A549 (cell line): Measurements from ENCODE around the gene DSTN. TPM values are rescaled to one million over a fixed set of nuclear protein-coding genes. Genes with fewer than 3 reads are reported as not detected.

Source experiments
- ATAC-seq, 2 experiments: fragments of 200-7000 bp in 1 of 2; fragments of >200 bp in 1 of 2; cut with Nextera tagmentation in 1 of 2; cut with Tn5 transposase in 1 of 2; 3 replicates each; pipeline versions ENCODE4 v1.8.0 to v1.9.1; 2018 to 2020; ENCODE audit warnings: mild to moderate bottlenecking in 1 of 2, moderate library complexity in 1 of 2
- CTCF ChIA-PET: fragments of 300-600 bp; sonication (Branson Sonifier 250); formaldehyde crosslinking; extraction: SDS; loops from one replicate; lab custom pipeline; 2021; ENCODE audit warnings: antibody characterized with exemption, inconsistent platforms; lab: Yijun Ruan, JAX
- POLR2A ChIA-PET: fragments of 350-600 bp; formaldehyde crosslinking; extraction: SDS; loops from one replicate; lab custom pipeline; 2021; ENCODE audit warnings: antibody characterized with exemption, inconsistent platforms; lab: Yijun Ruan, JAX
- DNase-seq, 2 experiments: peaks; one replicate each; pipeline versions ENCODE4 v3.0.0 to v3.0.0-alpha.2; 2011 to 2016; ENCODE audit warnings: low read depth in 1 of 2, low spot score in 1 of 2
- FAIRE-seq: peaks from 2 replicates; lab custom pipeline; 2011; peaks lifted over from hg19 to GRCh38; lab: Jason Lieb, UNC
- H3K27ac ChIP-seq, 2 experiments: fragments of >200 bp; sonication (Bioruptor Twin); formaldehyde crosslinking; 3 replicates each; pipeline ENCODE4 v1.5.1; 2016 to 2017
- H3K4me1 ChIP-seq: fragments of >200 bp; sonication (Bioruptor Twin); formaldehyde crosslinking; 3 replicates; pipeline ENCODE4 v1.6.1; 2016
- H3K4me2 ChIP-seq: fragments of >200 bp; sonication (Bioruptor Twin); formaldehyde crosslinking; 3 replicates; pipeline ENCODE4 v1.6.1; 2016
- H3K4me3 ChIP-seq: fragments of >200 bp; sonication (Bioruptor Twin); formaldehyde crosslinking; 3 replicates; pipeline ENCODE4 v1.5.1; 2016
- H3K9me3 ChIP-seq: fragments of >200 bp; sonication (Bioruptor Twin); formaldehyde crosslinking; 3 replicates; pipeline ENCODE4 v1.6.1; 2016
- BCL3 ChIP-seq: fragments of >200 bp; sonication (Bioruptor Twin); formaldehyde crosslinking; IDR thresholded peaks from 3 replicates; pipeline ENCODE4 v1.6.1; 2016
- CTCF ChIP-seq: fragments of >200 bp; sonication (Bioruptor Twin); formaldehyde crosslinking; IDR thresholded peaks from 3 replicates; pipeline ENCODE4 v1.5.1; 2016
- E2F6 ChIP-seq: IDR thresholded peaks from 2 replicates; pipeline ENCODE4 v1.6.1; 2012; ENCODE audit warnings: low read depth, borderline replicate concordance
- EP300 ChIP-seq, 2 experiments: fragments of >200 bp; sonication (Bioruptor Twin); formaldehyde crosslinking; IDR thresholded peaks; 2 replicates in 1 of 2; 3 replicates in 1 of 2; pipeline ENCODE4 v1.6.1; 2016 to 2017
- ESRRA ChIP-seq: fragments of 150-350 bp; IDR thresholded peaks from 2 replicates; pipeline ENCODE4 v1.6.1; 2014; ENCODE audit warnings: mild to moderate bottlenecking, low read length, borderline replicate concordance
- FOSB ChIP-seq: fragments of 250-450 bp; sonication (Bioruptor Pico); IDR thresholded peaks from 2 replicates; pipeline ENCODE4 v1.5.0; 2020; ENCODE audit warnings: mild to moderate bottlenecking, moderate library complexity
- FOXS1 ChIP-seq: fragments of 250-450 bp; sonication (Bioruptor Pico); IDR thresholded peaks from 2 replicates; pipeline ENCODE4 v1.5.0; 2020; ENCODE audit warnings: mild to moderate bottlenecking, moderate library complexity
- HDAC2 ChIP-seq: fragments of 200-600 bp; sonication (generic); IDR thresholded peaks from 2 replicates; pipeline ENCODE4 v1.6.1; 2016
- HOXA7 ChIP-seq: fragments of 250-450 bp; sonication (Bioruptor Pico); IDR thresholded peaks from 2 replicates; pipeline ENCODE4 v1.5.0; 2020; ENCODE audit warnings: mild to moderate bottlenecking, moderate library complexity
- HOXB5 ChIP-seq: fragments of 250-450 bp; sonication (Bioruptor Pico); IDR thresholded peaks from 2 replicates; pipeline ENCODE4 v1.5.0; 2020; ENCODE audit warnings: mild to moderate bottlenecking, moderate library complexity
- JUN ChIP-seq, 2 experiments: fragments of >200 bp; sonication (Bioruptor Twin); formaldehyde crosslinking; IDR thresholded peaks; 2 replicates in 1 of 2; 3 replicates in 1 of 2; pipeline ENCODE4 v1.6.1; 2016 to 2017
- JUNB ChIP-seq: fragments of >200 bp; sonication (Bioruptor Twin); formaldehyde crosslinking; IDR thresholded peaks from 2 replicates; pipeline ENCODE4 v1.6.1; 2016
- KDM5A ChIP-seq: fragments of 200-600 bp; sonication (generic); IDR thresholded peaks from 2 replicates; pipeline ENCODE4 v1.6.1; 2016; ENCODE audit warnings: antibody characterized with exemption, mild to moderate bottlenecking
- MAFK ChIP-seq: fragments of 450-650 bp; IDR thresholded peaks from 2 replicates; pipeline ENCODE4 v1.6.1; 2014; ENCODE audit not compliant: partially characterized antibody
- MAX ChIP-seq: IDR thresholded peaks from 2 replicates; pipeline ENCODE4 v1.6.1; 2012
- NPAS2 ChIP-seq: fragments of 250-450 bp; sonication (Bioruptor Pico); IDR thresholded peaks from 2 replicates; pipeline ENCODE4 v1.8.0; 2022; ENCODE audit warnings: mild to moderate bottlenecking, moderate library complexity, borderline replicate concordance
- PHF8 ChIP-seq: fragments of 200-600 bp; sonication (generic); IDR thresholded peaks from 2 replicates; pipeline ENCODE4 v1.6.1; 2016; ENCODE audit warnings: low read depth, mild to moderate bottlenecking, antibody characterized with exemption, moderate library complexity, borderline replicate concordance
- POLR2A ChIP-seq: IDR thresholded peaks from 2 replicates; pipeline ENCODE4 v1.6.1; 2012; ENCODE audit warnings: mild to moderate bottlenecking, low read length
- RARB ChIP-seq: fragments of 250-450 bp; sonication (Bioruptor Pico); IDR thresholded peaks from 2 replicates; pipeline ENCODE4 v1.8.0; 2021; ENCODE audit warnings: mild to moderate bottlenecking, moderate library complexity
- RCOR1 ChIP-seq: fragments of 150-350 bp; IDR thresholded peaks from 2 replicates; pipeline ENCODE4 v1.6.1; 2014; ENCODE audit warnings: antibody characterized with exemption, low read length, low read depth
- RFX5 ChIP-seq: fragments of 450-650 bp; IDR thresholded peaks from 2 replicates; pipeline ENCODE4 v1.7.1; 2014; ENCODE audit warnings: antibody characterized with exemption, mild to moderate bottlenecking, moderate library complexity
- RNF2 ChIP-seq: fragments of 200-600 bp; sonication (generic); IDR thresholded peaks from 2 replicates; pipeline ENCODE4 v1.6.1; 2016; ENCODE audit warnings: low read depth, mild to moderate bottlenecking, antibody characterized with exemption, moderate library complexity, borderline replicate concordance
- TFCP2L1 ChIP-seq: fragments of 250-450 bp; sonication (Bioruptor Pico); IDR thresholded peaks from 2 replicates; pipeline ENCODE4 v1.5.0; 2021; ENCODE audit warnings: mild to moderate bottlenecking
- ZC3H11A ChIP-seq: fragments of 450-650 bp; IDR thresholded peaks from 2 replicates; pipeline ENCODE4 v1.6.1; 2014; ENCODE audit warnings: antibody characterized with exemption, mild to moderate bottlenecking
- ZFP36 ChIP-seq: fragments of 450-650 bp; IDR thresholded peaks from 2 replicates; pipeline ENCODE4 v1.6.1; 2014; ENCODE audit warnings: borderline replicate concordance; ENCODE audit not compliant: partially characterized antibody
- ZSCAN20 ChIP-seq: fragments of 250-450 bp; sonication (Bioruptor Pico); IDR thresholded peaks from 2 replicates; pipeline ENCODE4 v1.8.0; 2022; ENCODE audit warnings: mild to moderate bottlenecking, moderate library complexity
- WGBS: methylation state at CpG from one replicate; pipeline ENCODE4 v1.1.6; 2017; ENCODE audit errors: missing lambda C conversion rate; 5-methylcytosine and 5-hydroxymethylcytosine counted together
- polyA plus RNA-seq, 4 experiments: library from polyadenylated mRNA; depleted of rRNA in 3 of 4; stranded (reverse); fragments of >200 nt; fragmentation: RNase III in 1 of 4; extraction: RNeasy Plus Mini Kit Qiagen cat#74134 plus additional on column Dnase treatment in 1 of 4; gene quantifications; 2 replicates in 3 of 4; 3 replicates in 1 of 4; pipeline ENCODE4 v1.2.3, GENCODE V29; 2011 to 2017

DSTN gene
- polyA plus RNA-seq, 2 of the 4 experiments (the other 2 are of a cell fraction): 544 to 1,131 TPM

- H3K9me3 ChIP-seq: no peaks in the 10 kb centered on the region
- CTCF ChIA-PET: interaction anchor here (1.0 to 4.2 kb wide), 5 partner anchors 22 to 293 kb away, joined by 3 to 22 read pairs (median 4); no protein-coding TSS in a partner anchor
- H3K27ac ChIP-seq: no peak overlapping the region
- ATAC-seq (no peak), DNase-seq (no peak), FAIRE-seq (no peak)
- no peak overlapping the region for H3K4me3 ChIP-seq
- H3K4me1 ChIP-seq: no peaks in the 10 kb centered on the region
- H3K4me2 ChIP-seq: no peak overlapping the region
- 91% methylated on average over 13 of the region's 13 CpGs for WGBS
- TF ChIP-seq RCOR1 (no peak), MAX (no peak), RNF2 (no peak), MAFK (no peak), ZSCAN20 (CRISPR knock-in tag) (no peak), FOSB (CRISPR knock-in tag) (no peak), HDAC2 (no peak), POLR2A (no peak), RARB (CRISPR knock-in tag) (no peak), JUNB (no peak), RFX5 (no peak), HOXB5 (no peak), NPAS2 (CRISPR knock-in tag) (no peak), ZC3H11A (no peak), EP300 (IDR thresholded peaks at IDR 0.05) (no peak), BCL3 (no peak), FOXS1 (CRISPR knock-in tag) (no peak), KDM5A (no peak), HOXA7 (CRISPR knock-in tag) (no peak)
- POLR2A ChIA-PET: no interaction called here
These were observed 74.6 kb downstream of the DSTN start for GRCh38 chr20:17644451-17644850.

GRCh38 chr20:17645010-17645409, 75.1 kb downstream of the DSTN start:
- ChIA-PET CTCF (interaction anchor here (1.0 to 4.2 kb wide), 9 partner anchors 10 to 293 kb away, joined by 3 to 22 read pairs (median 4); no protein-coding TSS in a partner anchor), POLR2A (no interaction called here)
- 97% methylated on average over 14 of the region's 14 CpGs for WGBS
- TF ChIP-seq CTCF: no peak
- TF ChIP-seq JUNB: no peak
- FAIRE-seq: no peak
- DNase-seq: no peak
- no peak for ATAC-seq
- H3K4me2 ChIP-seq: no peak overlapping the region
- H3K4me3 ChIP-seq: no peak overlapping the region
- no peaks in the 10 kb centered on the region for H3K9me3 ChIP-seq
- H3K27ac ChIP-seq: no peak overlapping the region
- H3K4me1 ChIP-seq: no peaks in the 10 kb centered on the region

GRCh38 chr20:17645546-17646208, 75.8 kb downstream of the DSTN start:
- Histone ChIP-seq H3K4me3 (no peak overlapping the region), H3K4me2 (no peak overlapping the region), H3K4me1 (peaks cover 6% of the 10 kb centered on the region; the same call in 2 of the 3 replicates), H3K9me3 (no peaks in the 10 kb centered on the region), H3K27ac (no peak overlapping the region)
- FAIRE-seq (no peak), DNase-seq (no peak), ATAC-seq (no peak)
- ChIA-PET POLR2A (no interaction called here), CTCF (interaction anchor here (1.0 to 4.2 kb wide), 11 partner anchors 9 to 292 kb away, joined by 3 to 22 read pairs (median 4); no protein-coding TSS in a partner anchor)
- TF ChIP-seq PHF8: no peak
- TF ChIP-seq HDAC2: no peak
- no peak for TF ChIP-seq ZFP36
- TF ChIP-seq ZC3H11A: no peak
- no peak for TF ChIP-seq ESRRA
- TF ChIP-seq NPAS2 (CRISPR knock-in tag): no peak
- no peak for TF ChIP-seq BCL3
- TF ChIP-seq MAX: no peak
- TF ChIP-seq ZSCAN20 (CRISPR knock-in tag): no peak
- TF ChIP-seq E2F6: no peak
- no peak for TF ChIP-seq RFX5
- no peak for TF ChIP-seq TFCP2L1
- TF ChIP-seq JUN (IDR thresholded peaks at IDR 0.05): no peak
- WGBS: 93% methylated on average over 9 of the region's 10 CpGs
